K562 (cell line): ENCODE results near the gene KYAT1. TPM values are rescaled to one million over a fixed set of nuclear protein-coding genes. Genes with fewer than 3 reads are reported as not detected.

Experiments used
- ARID2 ChIP-seq: fragments of 450-650 bp; IDR thresholded peaks from 2 replicates; pipeline ENCODE4 v1.6.1; 2017; ENCODE audit warnings: antibody characterized with exemption, mild to moderate bottlenecking
- CBX3 ChIP-seq, 2 experiments: IDR thresholded peaks; 1 replicate in 1 of 2; 2 replicates in 1 of 2; pipeline ENCODE4 v1.6.1; 2012; ENCODE audit warnings: inconsistent platforms in 2 of 2, low read length in 2 of 2, borderline replicate concordance in 1 of 2, control low read depth in 1 of 2
- CC2D1A ChIP-seq: fragments of 450-650 bp; IDR thresholded peaks from 2 replicates; pipeline ENCODE4 v1.6.1; 2017; ENCODE audit warnings: mild to moderate bottlenecking
- CEBPZ ChIP-seq: fragments of 150-350 bp; IDR thresholded peaks from 2 replicates; pipeline ENCODE4 v1.6.1; 2014; ENCODE audit warnings: low read depth, mild to moderate bottlenecking, low read length, borderline replicate concordance
- CHD4 ChIP-seq: fragments of 200-600 bp; sonication (generic); IDR thresholded peaks from 3 replicates; pipeline ENCODE4 v1.6.1; 2012; ENCODE audit warnings: low read depth, mild to moderate bottlenecking, mixed read lengths, low read length, inconsistent platforms; ENCODE audit not compliant: insufficient read depth, insufficient replicate concordance, poor library complexity, severe bottlenecking
- DIDO1 ChIP-seq: fragments of 450-650 bp; IDR thresholded peaks from 2 replicates; pipeline ENCODE4 v1.6.1; 2016; ENCODE audit warnings: low read depth, missing biosample characterization, missing genetic modification characterization
- E2F6 ChIP-seq, 2 experiments: IDR thresholded peaks; 2 replicates each; pipeline ENCODE4 v1.6.1; 2011; ENCODE audit warnings: borderline replicate concordance in 1 of 2, control low read depth in 1 of 2, low read depth in 1 of 2, low read length in 1 of 2, mild to moderate bottlenecking in 1 of 2, mixed read lengths in 1 of 2, moderate library complexity in 1 of 2; ENCODE audit not compliant: insufficient read depth in 1 of 2, insufficient read length in 1 of 2, poor library complexity in 1 of 2, severe bottlenecking in 1 of 2; ENCODE audit errors: extremely low read depth in 1 of 2
- IRF2 ChIP-seq: sonication (generic); formaldehyde crosslinking; IDR thresholded peaks from 2 replicates; pipeline ENCODE4 v1.8.1; 2022; ENCODE audit warnings: mild to moderate bottlenecking, missing genetic modification reagents
- MAFF ChIP-seq: IDR thresholded peaks from 2 replicates; pipeline ENCODE4 v1.6.1; 2012; ENCODE audit warnings: low read length, improper control_type of control experiment
- NFYB ChIP-seq: IDR thresholded peaks from 2 replicates; pipeline ENCODE4 v1.6.1; 2011; ENCODE audit warnings: mild to moderate bottlenecking, moderate library complexity; ENCODE audit not compliant: insufficient read length; ENCODE audit errors: extremely low read depth
- NR2F6 ChIP-seq: fragments of 450-650 bp; formaldehyde crosslinking; IDR thresholded peaks from 2 replicates; pipeline ENCODE4 v1.4.0; 2020; ENCODE audit warnings: mild to moderate bottlenecking
- RBM17 ChIP-seq: fragments of 200-400 bp; formaldehyde crosslinking; IDR thresholded peaks from 2 replicates; pipeline ENCODE4 v1.6.1; 2017; ENCODE audit warnings: low read depth, mild to moderate bottlenecking, low read length, borderline replicate concordance
- TFAP4 ChIP-seq: sonication (generic); formaldehyde crosslinking; IDR thresholded peaks from 2 replicates; pipeline ENCODE4 v1.8.0; 2022; ENCODE audit warnings: missing genetic modification reagents, mild to moderate bottlenecking, moderate library complexity, borderline replicate concordance
- WHSC1 ChIP-seq: IDR thresholded peaks from one replicate; pipeline ENCODE4 v1.6.1; 2012; ENCODE audit warnings: low read length, control low read depth, inconsistent platforms
- ZBED1 ChIP-seq: IDR thresholded peaks from 2 replicates; pipeline ENCODE4 v1.6.1; 2014
- ZBTB43 ChIP-seq: sonication (generic); formaldehyde crosslinking; IDR thresholded peaks from 2 replicates; pipeline ENCODE4 v1.8.0; 2023; ENCODE audit warnings: mild to moderate bottlenecking, missing genetic modification reagents
- ZNF175 ChIP-seq: fragments of 200-800 bp; sonication (Bioruptor generic); IDR thresholded peaks from 2 replicates; pipeline ENCODE4 v1.6.1; 2016; ENCODE audit warnings: low read depth, mild to moderate bottlenecking, missing genetic modification characterization, missing compliant biosample characterization
- ZNF41 ChIP-seq: fragments of 250-450 bp; sonication (Bioruptor Pico); conservative IDR thresholded peaks from 2 replicates; pipeline ENCODE4 v1.4.0; 2020; ENCODE audit warnings: mild to moderate bottlenecking
- ZNF696 ChIP-seq: fragments of 250-450 bp; sonication (Bioruptor Pico); conservative IDR thresholded peaks from 2 replicates; pipeline ENCODE4 v1.4.0; 2020; ENCODE audit warnings: mild to moderate bottlenecking, moderate library complexity
- ZNF76 ChIP-seq: fragments of 250-450 bp; sonication (Bioruptor Pico); IDR thresholded peaks from 2 replicates; pipeline ENCODE4 v1.4.0; 2020; ENCODE audit warnings: mild to moderate bottlenecking, moderate library complexity, borderline replicate concordance
- ZNF778 ChIP-seq: fragments of 450-650 bp; formaldehyde crosslinking; IDR thresholded peaks from 2 replicates; pipeline ENCODE4 v1.4.0; 2020; ENCODE audit warnings: mild to moderate bottlenecking, moderate library complexity
- polyA plus RNA-seq, 8 experiments: library from polyadenylated mRNA; depleted of rRNA in 4 of 8; stranded (reverse) in 5 of 8; unstranded in 3 of 8; fragments of >200 nt; fragmentation: Nextera tagmentation in 2 of 8; fragmentation: Illumina TruSeq in 1 of 8; extraction: Ambion mirVana in 2 of 8; extraction: Trizol in 1 of 8; gene quantifications; 2 replicates each; pipeline versions ENCODE4 v1.2.1 to v1.2.3, GENCODE V29; 2011 to 2014; ENCODE audit warnings: inconsistent platforms in 1 of 8, missing spikeins in 1 of 8
- total RNA-seq, 7 experiments: library from RNA; depleted of rRNA in 6 of 7; stranded (reverse); fragments of >200 nt in 6 of 7; fragmentation: Illumina TruSeq in 2 of 7; extraction: Trizol in 2 of 7; gene quantifications; 2 replicates each; pipeline versions ENCODE4 v1.2.1 to v1.2.3, GENCODE V29; 2011 to 2021; ENCODE audit warnings: low replicate concordance in 1 of 7

Gene KYAT1
- total and polyA plus RNA-seq, 9 of the 15 experiments (the other 6 are each of a cell fraction or from before 2014, with no cell fraction given), result 6.4 to 16.8 (median 11.1) TPM

- TF ChIP-seq NR2F6 (CRISPR knock-in tag) (no peak), DIDO1 (tag) (no peak), ZNF778 (CRISPR knock-in tag) (no peak), ZNF696 (CRISPR knock-in tag) (no peak), ZBTB43 (CRISPR knock-in tag) (peak; percentile 61; the same call in 1 of the 2 replicates), RBM17 (no peak), IRF2 (CRISPR knock-in tag) (no peak), ZNF76 (CRISPR knock-in tag) (no peak), ARID2 (no peak), NFYB (no peak), ZNF41 (CRISPR knock-in tag) (no peak), CC2D1A (peak; percentile 42; the same call in 1 of the 2 replicates), CBX3 (IDR thresholded peaks at IDR 0.05; ENCODE audit: borderline replicate concordance in 1 of 2, low read length in 2 of 2) (peak in 1 of 2 experiments; percentile 73; a peak in 1 of 3 replicates), ZBED1 (no peak), CEBPZ (no peak), ZNF175 (CRISPR knock-in tag) (no peak), CHD4 (no peak), MAFF (no peak), E2F6 (IDR thresholded peaks at IDR 0.05; ENCODE audit: borderline replicate concordance in 1 of 2, extremely low read depth in 1 of 2, insufficient read depth in 1 of 2, insufficient read length in 1 of 2, low read depth in 1 of 2, low read length in 1 of 2, poor library complexity in 1 of 2, severe bottlenecking in 1 of 2) (no peak), WHSC1 (no peak), TFAP4 (peak; percentile 69; the same call in 1 of the 2 replicates)
These were observed 36.4 kb downstream of the KYAT1 start (continued) for GRCh38 chr9:128845186-128845931.
